ENCODE data around the gene MYO15B. TPM values are rescaled to one million over a fixed set of nuclear protein-coding genes. Genes with fewer than 3 reads are reported as not detected.

The MYO15B gene
- total RNA-seq, 1 donor from 2014 or later: 48.2 TPM

DNA sequence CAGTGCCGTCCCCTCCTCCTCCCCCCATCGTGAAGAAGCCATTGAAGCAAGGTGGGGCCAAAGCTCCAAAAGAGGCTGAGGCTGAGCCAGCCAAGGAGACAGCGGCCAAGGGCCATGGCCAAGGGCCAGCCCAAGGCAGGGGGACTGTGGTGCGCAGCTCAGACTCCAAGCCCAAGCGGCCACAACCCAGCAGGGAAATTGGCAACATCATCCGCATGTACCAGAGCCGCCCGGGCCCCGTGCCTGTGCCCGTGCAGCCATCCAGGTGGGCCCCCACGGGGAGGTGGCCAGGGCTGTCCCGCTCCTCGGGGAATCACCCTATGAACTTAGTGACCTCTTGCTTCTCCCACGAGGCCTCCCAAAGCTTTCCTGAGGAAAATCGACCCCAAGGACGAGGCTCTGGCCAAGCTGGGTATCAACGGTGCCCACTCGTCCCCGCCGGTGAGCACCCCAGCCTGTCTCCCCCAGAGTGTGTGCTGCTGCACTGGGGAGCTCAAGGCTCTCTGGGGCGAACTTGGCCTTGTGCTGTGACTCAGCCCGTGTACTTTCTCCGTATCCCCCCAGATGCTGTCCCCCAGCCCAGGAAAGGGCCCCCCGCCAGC lies 29.0 kb downstream of the MYO15B start:
- no peaks in the 10 kb centered on the region for H3K36me3 Mint-ChIP-seq
- H3K4me1 Mint-ChIP-seq (ENCODE audit: unreplicated experiment): no peaks in the 10 kb centered on the region
- TF ChIP-seq, protein P1, sequence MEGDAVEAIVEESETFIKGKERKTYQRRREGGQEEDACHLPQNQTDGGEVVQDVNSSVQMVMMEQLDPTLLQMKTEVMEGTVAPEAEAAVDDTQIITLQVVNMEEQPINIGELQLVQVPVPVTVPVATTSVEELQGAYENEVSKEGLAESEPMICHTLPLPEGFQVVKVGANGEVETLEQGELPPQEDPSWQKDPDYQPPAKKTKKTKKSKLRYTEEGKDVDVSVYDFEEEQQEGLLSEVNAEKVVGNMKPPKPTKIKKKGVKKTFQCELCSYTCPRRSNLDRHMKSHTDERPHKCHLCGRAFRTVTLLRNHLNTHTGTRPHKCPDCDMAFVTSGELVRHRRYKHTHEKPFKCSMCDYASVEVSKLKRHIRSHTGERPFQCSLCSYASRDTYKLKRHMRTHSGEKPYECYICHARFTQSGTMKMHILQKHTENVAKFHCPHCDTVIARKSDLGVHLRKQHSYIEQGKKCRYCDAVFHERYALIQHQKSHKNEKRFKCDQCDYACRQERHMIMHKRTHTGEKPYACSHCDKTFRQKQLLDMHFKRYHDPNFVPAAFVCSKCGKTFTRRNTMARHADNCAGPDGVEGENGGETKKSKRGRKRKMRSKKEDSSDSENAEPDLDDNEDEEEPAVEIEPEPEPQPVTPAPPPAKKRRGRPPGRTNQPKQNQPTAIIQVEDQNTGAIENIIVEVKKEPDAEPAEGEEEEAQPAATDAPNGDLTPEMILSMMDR (conservative IDR thresholded peaks at IDR 0.05): no peak
- H3K4me3 Mint-ChIP-seq: no peak overlapping the region
- H3K27ac Mint-ChIP-seq: no peak overlapping the region
- no peaks in the 10 kb centered on the region for H3K27me3 Mint-ChIP-seq
- DNase-seq (ENCODE audit: extremely low spot score, unreplicated experiment): no peak
- no peaks in the 10 kb centered on the region for H3K9me3 Mint-ChIP-seq

DNA sequence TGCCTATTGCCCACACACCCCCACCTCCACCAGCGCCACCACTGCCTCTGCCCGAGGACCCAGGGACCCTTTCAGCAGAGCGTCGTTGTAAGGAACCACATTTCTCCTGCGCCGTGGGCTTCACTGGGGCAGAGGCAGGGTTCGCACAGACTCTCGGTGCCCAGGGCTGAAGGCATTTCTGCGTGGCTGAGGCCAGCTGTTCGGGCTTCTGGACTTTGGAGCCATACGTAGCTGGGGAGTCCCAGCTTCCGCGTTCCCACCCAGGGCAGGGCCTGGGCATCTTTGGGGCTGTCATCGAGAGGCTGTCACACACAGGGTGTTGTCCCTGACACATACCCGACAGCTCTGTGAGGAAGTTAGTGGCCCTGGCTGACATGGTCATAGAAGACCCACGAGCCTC lies 29.6 kb downstream of the MYO15B start:
- Mint-ChIP-seq H3K4me1 (ENCODE audit: unreplicated experiment) (peaks cover 4% of the 10 kb centered on the region), H3K4me3 (no peak overlapping the region), H3K9me3 (no peaks in the 10 kb centered on the region), H3K36me3 (no peaks in the 10 kb centered on the region), H3K27ac (no peak overlapping the region), H3K27me3 (no peaks in the 10 kb centered on the region)
- no peak for DNase-seq (ENCODE audit: extremely low spot score, unreplicated experiment)
- TF ChIP-seq, protein P1 (conservative IDR thresholded peaks at IDR 0.05): no peak

GRCh38 chr17:75617675-75618074 lies 30.1 kb downstream of the MYO15B start:
- DNase-seq (ENCODE audit: extremely low spot score, unreplicated experiment): no peak
- TF ChIP-seq, protein P1 (conservative IDR thresholded peaks at IDR 0.05): no peak
- no peaks in the 10 kb centered on the region for H3K27me3 Mint-ChIP-seq
- no peaks in the 10 kb centered on the region for H3K36me3 Mint-ChIP-seq
- H3K4me1 Mint-ChIP-seq (ENCODE audit: unreplicated experiment): peaks cover 8% of the 10 kb centered on the region
- no peak overlapping the region for H3K4me3 Mint-ChIP-seq
- H3K27ac Mint-ChIP-seq: no peak overlapping the region
- no peaks in the 10 kb centered on the region for H3K9me3 Mint-ChIP-seq

GRCh38 chr17:75619506-75620431 lies 32.2 kb downstream of the MYO15B start:
- Mint-ChIP-seq H3K9me3 (no peaks in the 10 kb centered on the region), H3K27ac (no peak overlapping the region), H3K36me3 (no peaks in the 10 kb centered on the region), H3K4me1 (ENCODE audit: unreplicated experiment) (peaks cover 9% of the 10 kb centered on the region), H3K4me3 (no peak overlapping the region), H3K27me3 (no peaks in the 10 kb centered on the region)
- TF ChIP-seq, protein P1 (conservative IDR thresholded peaks at IDR 0.05): peak; percentile 72
- DNase-seq (ENCODE audit: extremely low spot score, unreplicated experiment): no peak

DNA sequence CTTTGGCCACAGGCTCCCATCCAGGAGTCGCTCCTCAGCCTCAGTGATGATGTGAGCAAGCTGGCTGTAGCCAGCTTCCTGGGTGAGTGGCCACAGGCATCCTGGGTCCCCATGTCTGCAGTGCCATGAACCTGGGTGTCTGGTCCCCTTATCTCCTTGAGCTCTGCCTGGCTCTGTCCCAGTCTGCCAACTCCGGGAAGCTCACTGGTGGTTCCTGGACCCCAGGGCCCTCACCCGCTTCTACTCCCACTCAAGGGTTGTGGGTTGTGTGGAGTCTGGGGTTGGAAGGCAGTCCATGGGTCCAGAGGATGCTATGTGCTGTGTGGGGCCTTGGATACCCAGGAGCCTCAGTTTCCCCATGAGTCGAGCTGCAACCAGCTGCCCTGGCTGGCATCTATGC lies 33.9 kb downstream of the MYO15B start:
- Mint-ChIP-seq H3K4me3 (no peak overlapping the region), H3K9me3 (no peaks in the 10 kb centered on the region), H3K27ac (no peak overlapping the region), H3K4me1 (ENCODE audit: unreplicated experiment) (peaks cover 9% of the 10 kb centered on the region), H3K27me3 (no peaks in the 10 kb centered on the region), H3K36me3 (no peaks in the 10 kb centered on the region)
- no peak for DNase-seq (ENCODE audit: extremely low spot score, unreplicated experiment)
- TF ChIP-seq, protein P1 (conservative IDR thresholded peaks at IDR 0.05): no peak

Data from type B pancreatic cell (in vitro differentiated cells).